ENCODE results near the gene GNA12.

DNA sequence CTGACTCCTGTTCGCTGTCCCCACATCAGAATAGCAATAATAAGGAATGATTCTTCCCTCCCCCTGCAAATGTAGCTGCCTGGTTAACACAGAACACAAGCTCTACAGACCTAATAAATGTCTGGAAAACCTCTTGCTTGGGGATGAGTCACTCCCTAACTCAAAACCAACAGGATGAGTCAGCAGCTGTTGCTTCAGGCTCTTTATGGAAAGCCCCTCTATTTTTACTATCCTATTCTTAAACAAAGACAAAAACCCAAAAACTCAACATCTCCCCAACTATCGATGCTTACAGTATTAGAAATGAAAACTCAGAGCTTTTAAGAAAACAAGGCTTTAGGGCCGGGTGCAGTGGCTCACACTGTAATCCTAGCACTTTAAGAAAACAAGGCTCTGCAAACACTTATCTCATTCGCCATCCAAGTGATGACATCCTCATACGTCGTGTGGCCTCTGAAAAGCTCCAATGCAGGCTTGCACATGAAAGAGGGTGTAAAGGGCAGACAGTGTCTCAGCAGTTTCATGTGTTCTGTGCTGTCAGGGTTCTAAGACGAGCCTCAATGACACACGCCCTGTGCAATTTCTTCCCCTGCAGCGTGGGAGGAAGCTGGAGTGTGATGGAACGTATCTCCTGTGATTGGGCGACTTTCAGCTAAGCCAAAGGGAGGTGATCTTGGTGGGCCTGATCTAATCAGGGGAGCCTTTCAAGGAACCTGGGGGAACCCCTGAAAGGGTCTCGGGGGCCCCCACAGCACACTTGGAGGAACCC, 86.0 kb downstream of the GNA12 start:
- TF ChIP-seq, protein P1, sequence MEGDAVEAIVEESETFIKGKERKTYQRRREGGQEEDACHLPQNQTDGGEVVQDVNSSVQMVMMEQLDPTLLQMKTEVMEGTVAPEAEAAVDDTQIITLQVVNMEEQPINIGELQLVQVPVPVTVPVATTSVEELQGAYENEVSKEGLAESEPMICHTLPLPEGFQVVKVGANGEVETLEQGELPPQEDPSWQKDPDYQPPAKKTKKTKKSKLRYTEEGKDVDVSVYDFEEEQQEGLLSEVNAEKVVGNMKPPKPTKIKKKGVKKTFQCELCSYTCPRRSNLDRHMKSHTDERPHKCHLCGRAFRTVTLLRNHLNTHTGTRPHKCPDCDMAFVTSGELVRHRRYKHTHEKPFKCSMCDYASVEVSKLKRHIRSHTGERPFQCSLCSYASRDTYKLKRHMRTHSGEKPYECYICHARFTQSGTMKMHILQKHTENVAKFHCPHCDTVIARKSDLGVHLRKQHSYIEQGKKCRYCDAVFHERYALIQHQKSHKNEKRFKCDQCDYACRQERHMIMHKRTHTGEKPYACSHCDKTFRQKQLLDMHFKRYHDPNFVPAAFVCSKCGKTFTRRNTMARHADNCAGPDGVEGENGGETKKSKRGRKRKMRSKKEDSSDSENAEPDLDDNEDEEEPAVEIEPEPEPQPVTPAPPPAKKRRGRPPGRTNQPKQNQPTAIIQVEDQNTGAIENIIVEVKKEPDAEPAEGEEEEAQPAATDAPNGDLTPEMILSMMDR (IDR thresholded peaks at IDR 0.05) = no peak
- no peak for TF ChIP-seq POLR2A (IDR thresholded peaks at IDR 0.05)

All from thyroid gland (tissue), 4 donors.